Neuronal stem cell (in vitro differentiated cells): ENCODE results near the gene DOCK3.

Experiments
- DNase-seq: peaks from one replicate; pipeline ENCODE4 v3.0.0-alpha.2; 2013; ENCODE audit warnings: low spot score
- H2AFZ ChIP-seq: one replicate; pipeline ENCODE4 v1.6.1; 2013; ENCODE audit warnings: mild to moderate bottlenecking, low read length, inconsistent platforms
- H2AK5ac ChIP-seq: 2 replicates; pipeline ENCODE4 v1.6.1; 2013; ENCODE audit warnings: low read depth, mild to moderate bottlenecking, inconsistent platforms, low read length, moderate library complexity, mixed read lengths
- H2BK120ac ChIP-seq: 2 replicates; pipeline ENCODE4 v1.6.1; 2013; ENCODE audit warnings: low read depth, mild to moderate bottlenecking, inconsistent platforms, low read length, moderate library complexity, mixed read lengths
- H2BK12ac ChIP-seq: one replicate; pipeline ENCODE4 v1.6.1; 2013; ENCODE audit warnings: low read length, inconsistent platforms
- H2BK15ac ChIP-seq: 2 replicates; pipeline ENCODE4 v1.6.1; 2013; ENCODE audit warnings: mild to moderate bottlenecking, low read length, inconsistent platforms, mixed read lengths
- H2BK5ac ChIP-seq: one replicate; pipeline ENCODE4 v1.6.1; 2013; ENCODE audit warnings: inconsistent platforms, mild to moderate bottlenecking, low read length, moderate library complexity
- H3K14ac ChIP-seq: one replicate; pipeline ENCODE4 v1.6.1; 2013; ENCODE audit warnings: low read length, inconsistent platforms
- H3K18ac ChIP-seq: 2 replicates; pipeline ENCODE4 v1.6.1; 2013; ENCODE audit warnings: low read length, inconsistent platforms
- H3K23ac ChIP-seq: 2 replicates; pipeline ENCODE4 v1.6.1; 2013; ENCODE audit warnings: low read depth, mild to moderate bottlenecking, mixed read lengths, low read length, inconsistent platforms; ENCODE audit not compliant: poor library complexity
- H3K27ac ChIP-seq: replicated peaks from 3 replicates; pipeline ENCODE4 v1.5.1; 2013; ENCODE audit warnings: low read length, inconsistent platforms
- H3K27me3 ChIP-seq, 3 experiments: 2 replicates each; pipeline ENCODE4 v1.6.1; 2013; ENCODE audit warnings: low read length in 3 of 3, mild to moderate bottlenecking in 2 of 3, inconsistent platforms in 1 of 3, low read depth in 1 of 3, mixed read lengths in 1 of 3, moderate library complexity in 1 of 3; ENCODE audit not compliant: control insufficient read depth in 3 of 3, insufficient read depth in 3 of 3
- H3K36me3 ChIP-seq, 2 donors: replicated peaks in 1 of 2; 2 replicates each; pipeline ENCODE4 v1.6.1; 2013; ENCODE audit warnings: low read length in 2 of 2; ENCODE audit not compliant: control insufficient read depth in 2 of 2, insufficient read depth in 2 of 2
- H3K4ac ChIP-seq: 2 replicates; pipeline ENCODE4 v1.6.1; 2013; ENCODE audit warnings: inconsistent platforms, mild to moderate bottlenecking, low read length, moderate library complexity
- H3K4me1 ChIP-seq, 2 donors: 1 replicate in 1 of 2; 2 replicates in 1 of 2; pipeline ENCODE4 v1.6.1; 2013; ENCODE audit warnings: low read length in 2 of 2, low read depth in 1 of 2; ENCODE audit not compliant: control insufficient read depth in 2 of 2, insufficient read depth in 1 of 2
- H3K4me2 ChIP-seq: one replicate; pipeline ENCODE4 v1.6.1; 2013; ENCODE audit warnings: mild to moderate bottlenecking, low read length, inconsistent platforms; ENCODE audit not compliant: insufficient read depth, poor library complexity, severe bottlenecking
- H3K4me3 ChIP-seq, 2 donors: 2 replicates each; pipeline ENCODE4 v1.5.1; 2013; ENCODE audit warnings: low read length in 2 of 2, mild to moderate bottlenecking in 2 of 2, inconsistent platforms in 1 of 2, moderate library complexity in 1 of 2
- H3K79me1 ChIP-seq: one replicate; pipeline ENCODE4 v1.6.1; 2013; ENCODE audit warnings: low read depth, mild to moderate bottlenecking, inconsistent platforms, low read length, moderate library complexity
- H3K9ac ChIP-seq: one replicate; pipeline ENCODE4 v1.6.1; 2013; ENCODE audit warnings: mild to moderate bottlenecking, low read depth, low read length, inconsistent platforms; ENCODE audit not compliant: poor library complexity
- H3K9me3 ChIP-seq, 2 donors: replicated peaks in 1 of 2; 2 replicates each; pipeline versions ENCODE3 to v1.6.1; 2013; ENCODE audit warnings: low read length in 2 of 2, mild to moderate bottlenecking in 2 of 2, inconsistent platforms in 1 of 2, low read depth in 1 of 2, mixed read lengths in 1 of 2, moderate library complexity in 1 of 2; ENCODE audit not compliant: control insufficient read depth in 2 of 2, insufficient read depth in 1 of 2
- H4K8ac ChIP-seq: one replicate; pipeline ENCODE4 v1.6.1; 2013; ENCODE audit warnings: low read depth, mild to moderate bottlenecking, inconsistent platforms, low read length, moderate library complexity
- H4K91ac ChIP-seq: one replicate; pipeline ENCODE4 v1.6.1; 2013; ENCODE audit warnings: low read length, low read depth, mild to moderate bottlenecking, inconsistent platforms; ENCODE audit not compliant: poor library complexity
- WGBS, 2 donors: extraction: QIAGEN DNeasy Blood & Tissue Kit; methylation state at CpG; one replicate each; pipeline ENCODE4 v1.1.7; 2013; ENCODE audit warnings: missing lambda C conversion rate in 2 of 2, mixed read lengths in 1 of 2; ENCODE audit not compliant: insufficient read length in 2 of 2, insufficient replicate concordance in 1 of 2; ENCODE audit errors: extremely low coverage in 2 of 2; 5-methylcytosine and 5-hydroxymethylcytosine counted together

DOCK3 gene

GRCh38 chr3:51274052-51274451, 599.3 kb downstream of the DOCK3 start:
- no peak overlapping the region for H3K23ac ChIP-seq
- no peak overlapping the region for H2AFZ ChIP-seq

GRCh38 chr3:51275111-51275805, 600.5 kb downstream of the DOCK3 start:
- H3K4me2 ChIP-seq: no peak overlapping the region
- H2BK120ac ChIP-seq: no peak overlapping the region
- H3K14ac ChIP-seq: no peak overlapping the region
- no peak overlapping the region for H3K23ac ChIP-seq
- no peak overlapping the region for H2AFZ ChIP-seq
- no peak overlapping the region for H3K9ac ChIP-seq
- H3K9me3 ChIP-seq: no peaks in the 10 kb centered on the region
- no peak overlapping the region for H2BK15ac ChIP-seq
- H3K4me3 ChIP-seq: no peak overlapping the region
- H2BK12ac ChIP-seq: no peak overlapping the region
- no CpG with 5 or more reads among the region's 5 CpGs for WGBS, 2 donors
- H3K18ac ChIP-seq: no peak overlapping the region
- H3K36me3 ChIP-seq: no peaks in the 10 kb centered on the region
- H3K27me3 ChIP-seq: no peaks in the 10 kb centered on the region
- H2BK5ac ChIP-seq: no peak overlapping the region
- DNase-seq: no peak
- no peak overlapping the region for H4K8ac ChIP-seq
- no peak overlapping the region for H2AK5ac ChIP-seq
- no peak overlapping the region for H4K91ac ChIP-seq
- H3K27ac ChIP-seq: no peak overlapping the region
- H3K4ac ChIP-seq: no peak overlapping the region
- no peaks in the 10 kb centered on the region for H3K79me1 ChIP-seq
- peaks cover 0 to 3% of the 10 kb centered on the region in 2 donors for H3K4me1 ChIP-seq

More at GRCh38 chr3:51274052-51274451, 599.3 kb downstream of the DOCK3 start:
- H3K9me3 ChIP-seq: no peaks in the 10 kb centered on the region
- H2BK12ac ChIP-seq: no peak overlapping the region
- no peak overlapping the region for H2BK15ac ChIP-seq
- H3K79me1 ChIP-seq: no peaks in the 10 kb centered on the region
- H3K4me3 ChIP-seq: no peak overlapping the region
- H3K18ac ChIP-seq: no peak overlapping the region
- peaks cover 0 to 3% of the 10 kb centered on the region in 2 donors for H3K4me1 ChIP-seq
- WGBS, 2 donors: no CpG with 5 or more reads among the region's 2 CpGs
- H2BK5ac ChIP-seq: no peak overlapping the region
- H3K14ac ChIP-seq: no peak overlapping the region
- H2AK5ac ChIP-seq: no peak overlapping the region
- no peak overlapping the region for H3K4me2 ChIP-seq
- no peak overlapping the region for H4K91ac ChIP-seq
- H3K27ac ChIP-seq: no peak overlapping the region
- no peak overlapping the region for H4K8ac ChIP-seq
- no peak overlapping the region for H3K9ac ChIP-seq
- no peak overlapping the region for H2BK120ac ChIP-seq
- no peak for DNase-seq
- H3K36me3 ChIP-seq: no peaks in the 10 kb centered on the region
- H3K27me3 ChIP-seq: no peaks in the 10 kb centered on the region
- H3K4ac ChIP-seq: no peak overlapping the region

GRCh38 chr3:51276046-51276445, 601.3 kb downstream of the DOCK3 start:
- H4K8ac ChIP-seq: no peak overlapping the region
- no peak overlapping the region for H3K23ac ChIP-seq
- no peak overlapping the region for H3K27ac ChIP-seq
- H3K36me3 ChIP-seq: no peaks in the 10 kb centered on the region
- H2BK12ac ChIP-seq: no peak overlapping the region
- no peaks in the 10 kb centered on the region for H3K9me3 ChIP-seq
- H3K27me3 ChIP-seq: no peaks in the 10 kb centered on the region
- no peak overlapping the region for H2AK5ac ChIP-seq
- no peak overlapping the region for H3K9ac ChIP-seq
- H3K4me3 ChIP-seq: no peak overlapping the region
- no peaks in the 10 kb centered on the region for H3K79me1 ChIP-seq
- no peak overlapping the region for H2BK5ac ChIP-seq
- no peak overlapping the region for H4K91ac ChIP-seq
- H2BK15ac ChIP-seq: no peak overlapping the region
- WGBS, 2 donors: no CpG with 5 or more reads among the region's 1 CpG
- no peak overlapping the region for H3K18ac ChIP-seq
- H2BK120ac ChIP-seq: no peak overlapping the region
- H2AFZ ChIP-seq: no peak overlapping the region
- H3K4me2 ChIP-seq: no peak overlapping the region
- H3K4ac ChIP-seq: no peak overlapping the region
- no peak for DNase-seq
- H3K14ac ChIP-seq: no peak overlapping the region
- H3K4me1 ChIP-seq: peaks cover 0 to 3% of the 10 kb centered on the region in 2 donors

GRCh38 chr3:51279448-51279847, 604.7 kb downstream of the DOCK3 start:
- Histone ChIP-seq H2BK5ac (no peak overlapping the region), H2BK120ac (no peak overlapping the region), H3K18ac (no peak overlapping the region), H2BK12ac (no peak overlapping the region), H3K36me3 (peaks cover 0 to 3% of the 10 kb centered on the region in 2 donors), H3K27me3 (no peaks in the 10 kb centered on the region), H3K9ac (no peak overlapping the region), H2BK15ac (no peak overlapping the region), H3K27ac (no peak overlapping the region), H3K14ac (no peak overlapping the region), H3K9me3 (no peaks in the 10 kb centered on the region), H3K79me1 (no peaks in the 10 kb centered on the region), H3K4me3 (no peak overlapping the region), H3K4me1 (peaks cover 0 to 3% of the 10 kb centered on the region in 2 donors), H2AFZ (no peak overlapping the region), H3K4me2 (no peak overlapping the region), H2AK5ac (no peak overlapping the region), H3K23ac (no peak overlapping the region), H4K91ac (no peak overlapping the region), H3K4ac (no peak overlapping the region), H4K8ac (no peak overlapping the region)
- DNase-seq: no peak
- no CpG with 5 or more reads among the region's 2 CpGs for WGBS, 2 donors
